ENCODE results near the gene EFCAB5. TPM values are rescaled to one million over a fixed set of nuclear protein-coding genes. Genes with fewer than 3 reads are reported as not detected.

EFCAB5 gene
- polyA plus RNA-seq, 1 of the 3 experiments (the other 2 are of a cell fraction), result 0.05 TPM

DNA sequence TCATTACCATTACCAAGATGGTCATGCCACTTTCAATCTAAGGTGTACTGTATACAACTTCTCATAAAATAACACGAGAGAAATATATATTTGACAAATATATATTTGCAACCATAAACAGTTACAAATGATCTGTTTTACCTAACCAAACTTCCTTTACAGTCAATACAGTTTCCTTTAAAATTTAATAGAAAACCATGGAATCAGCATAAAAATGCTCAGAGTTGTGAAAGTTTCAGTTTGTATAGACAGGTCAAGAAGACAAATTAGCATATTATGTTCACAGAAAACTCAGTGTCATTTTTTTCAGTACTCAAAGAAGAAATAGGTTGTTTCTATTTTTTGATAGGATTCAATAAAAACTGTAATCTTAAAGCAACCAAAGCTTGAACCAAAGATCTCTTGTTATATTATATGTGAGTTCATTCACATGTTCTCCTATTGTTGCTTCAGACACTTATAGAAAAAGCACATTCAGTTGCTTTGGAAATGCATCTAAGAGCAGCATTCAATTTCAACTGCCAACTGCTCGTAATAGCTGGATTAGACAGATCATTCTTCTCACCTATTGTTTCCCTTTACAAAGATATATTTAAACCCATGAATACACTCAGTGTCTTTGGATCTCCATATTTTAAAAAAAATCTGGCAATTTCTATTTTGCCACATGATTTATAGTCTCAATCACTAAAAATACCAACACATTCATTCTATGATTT, 26.5 kb upstream of the EFCAB5 start (continued):
- TF ChIP-seq FOXJ3 (CRISPR knock-in tag; IDR thresholded peaks at IDR 0.05) (no peak), SMC3 (IDR thresholded peaks at IDR 0.05; ENCODE audit: low read depth, low read length) (no peak), TEAD4 (IDR thresholded peaks at IDR 0.05; ENCODE audit: borderline replicate concordance, insufficient read depth) (no peak), RFX5 (IDR thresholded peaks at IDR 0.05; ENCODE audit: low read length) (no peak)
- TF ChIP-seq, protein P1, sequence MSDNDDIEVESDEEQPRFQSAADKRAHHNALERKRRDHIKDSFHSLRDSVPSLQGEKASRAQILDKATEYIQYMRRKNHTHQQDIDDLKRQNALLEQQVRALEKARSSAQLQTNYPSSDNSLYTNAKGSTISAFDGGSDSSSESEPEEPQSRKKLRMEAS (IDR thresholded peaks at IDR 0.05; ENCODE audit: low read depth), result no peak
- TF ChIP-seq, protein P2, sequence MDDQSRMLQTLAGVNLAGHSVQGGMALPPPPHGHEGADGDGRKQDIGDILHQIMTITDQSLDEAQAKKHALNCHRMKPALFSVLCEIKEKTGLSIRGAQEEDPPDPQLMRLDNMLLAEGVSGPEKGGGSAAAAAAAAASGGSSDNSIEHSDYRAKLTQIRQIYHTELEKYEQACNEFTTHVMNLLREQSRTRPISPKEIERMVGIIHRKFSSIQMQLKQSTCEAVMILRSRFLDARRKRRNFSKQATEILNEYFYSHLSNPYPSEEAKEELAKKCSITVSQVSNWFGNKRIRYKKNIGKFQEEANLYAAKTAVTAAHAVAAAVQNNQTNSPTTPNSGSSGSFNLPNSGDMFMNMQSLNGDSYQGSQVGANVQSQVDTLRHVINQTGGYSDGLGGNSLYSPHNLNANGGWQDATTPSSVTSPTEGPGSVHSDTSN (IDR thresholded peaks at IDR 0.05), result no peak

DNA sequence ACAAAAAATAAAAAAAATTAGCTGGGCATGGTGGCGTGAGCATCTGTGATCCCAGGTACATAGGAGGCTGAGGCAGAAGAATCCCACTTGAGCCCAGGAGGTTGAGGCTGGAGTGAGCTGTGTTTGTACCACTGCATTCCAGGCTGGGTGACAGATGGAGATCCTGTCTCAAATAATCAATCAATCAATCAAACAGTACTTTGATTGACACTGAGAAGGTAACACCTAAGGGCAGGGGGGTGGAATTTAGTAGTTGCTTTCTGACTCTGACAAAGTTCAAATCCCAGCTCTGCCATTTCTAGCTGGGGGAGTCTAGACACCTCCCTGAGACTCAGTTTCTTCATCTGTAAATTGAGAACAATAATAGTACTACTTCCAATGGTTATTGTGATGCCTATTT, 23.4 kb upstream of the EFCAB5 start:
- TF ChIP-seq EP300 (IDR thresholded peaks at IDR 0.05; ENCODE audit: borderline replicate concordance in 1 of 2, low read depth in 1 of 2, low read length in 1 of 2) (no peak), TAF1 (IDR thresholded peaks at IDR 0.05; ENCODE audit: borderline replicate concordance, low read depth, low read length) (no peak), ELF1 (IDR thresholded peaks at IDR 0.05) (no peak), RXRA (IDR thresholded peaks at IDR 0.05; ENCODE audit: borderline replicate concordance, low read depth) (no peak), FOSL2 (IDR thresholded peaks at IDR 0.05; ENCODE audit: borderline replicate concordance, low read depth) (no peak), FOXJ3 (CRISPR knock-in tag; IDR thresholded peaks at IDR 0.05) (no peak), CHD2 (IDR thresholded peaks at IDR 0.05; ENCODE audit: low read length, partially characterized antibody) (no peak), RCOR1 (IDR thresholded peaks at IDR 0.05; ENCODE audit: low read length) (no peak)
- TF ChIP-seq, protein P1 (IDR thresholded peaks at IDR 0.05; ENCODE audit: low read depth), result no peak
- TF ChIP-seq, protein P3, sequence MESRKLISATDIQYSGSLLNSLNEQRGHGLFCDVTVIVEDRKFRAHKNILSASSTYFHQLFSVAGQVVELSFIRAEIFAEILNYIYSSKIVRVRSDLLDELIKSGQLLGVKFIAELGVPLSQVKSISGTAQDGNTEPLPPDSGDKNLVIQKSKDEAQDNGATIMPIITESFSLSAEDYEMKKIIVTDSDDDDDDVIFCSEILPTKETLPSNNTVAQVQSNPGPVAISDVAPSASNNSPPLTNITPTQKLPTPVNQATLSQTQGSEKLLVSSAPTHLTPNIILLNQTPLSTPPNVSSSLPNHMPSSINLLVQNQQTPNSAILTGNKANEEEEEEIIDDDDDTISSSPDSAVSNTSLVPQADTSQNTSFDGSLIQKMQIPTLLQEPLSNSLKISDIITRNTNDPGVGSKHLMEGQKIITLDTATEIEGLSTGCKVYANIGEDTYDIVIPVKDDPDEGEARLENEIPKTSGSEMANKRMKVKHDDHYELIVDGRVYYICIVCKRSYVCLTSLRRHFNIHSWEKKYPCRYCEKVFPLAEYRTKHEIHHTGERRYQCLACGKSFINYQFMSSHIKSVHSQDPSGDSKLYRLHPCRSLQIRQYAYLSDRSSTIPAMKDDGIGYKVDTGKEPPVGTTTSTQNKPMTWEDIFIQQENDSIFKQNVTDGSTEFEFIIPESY (IDR thresholded peaks at IDR 0.05; ENCODE audit: borderline replicate concordance, low read depth), result no peak
- TF ChIP-seq, protein P4, sequence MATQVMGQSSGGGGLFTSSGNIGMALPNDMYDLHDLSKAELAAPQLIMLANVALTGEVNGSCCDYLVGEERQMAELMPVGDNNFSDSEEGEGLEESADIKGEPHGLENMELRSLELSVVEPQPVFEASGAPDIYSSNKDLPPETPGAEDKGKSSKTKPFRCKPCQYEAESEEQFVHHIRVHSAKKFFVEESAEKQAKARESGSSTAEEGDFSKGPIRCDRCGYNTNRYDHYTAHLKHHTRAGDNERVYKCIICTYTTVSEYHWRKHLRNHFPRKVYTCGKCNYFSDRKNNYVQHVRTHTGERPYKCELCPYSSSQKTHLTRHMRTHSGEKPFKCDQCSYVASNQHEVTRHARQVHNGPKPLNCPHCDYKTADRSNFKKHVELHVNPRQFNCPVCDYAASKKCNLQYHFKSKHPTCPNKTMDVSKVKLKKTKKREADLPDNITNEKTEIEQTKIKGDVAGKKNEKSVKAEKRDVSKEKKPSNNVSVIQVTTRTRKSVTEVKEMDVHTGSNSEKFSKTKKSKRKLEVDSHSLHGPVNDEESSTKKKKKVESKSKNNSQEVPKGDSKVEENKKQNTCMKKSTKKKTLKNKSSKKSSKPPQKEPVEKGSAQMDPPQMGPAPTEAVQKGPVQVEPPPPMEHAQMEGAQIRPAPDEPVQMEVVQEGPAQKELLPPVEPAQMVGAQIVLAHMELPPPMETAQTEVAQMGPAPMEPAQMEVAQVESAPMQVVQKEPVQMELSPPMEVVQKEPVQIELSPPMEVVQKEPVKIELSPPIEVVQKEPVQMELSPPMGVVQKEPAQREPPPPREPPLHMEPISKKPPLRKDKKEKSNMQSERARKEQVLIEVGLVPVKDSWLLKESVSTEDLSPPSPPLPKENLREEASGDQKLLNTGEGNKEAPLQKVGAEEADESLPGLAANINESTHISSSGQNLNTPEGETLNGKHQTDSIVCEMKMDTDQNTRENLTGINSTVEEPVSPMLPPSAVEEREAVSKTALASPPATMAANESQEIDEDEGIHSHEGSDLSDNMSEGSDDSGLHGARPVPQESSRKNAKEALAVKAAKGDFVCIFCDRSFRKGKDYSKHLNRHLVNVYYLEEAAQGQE (IDR thresholded peaks at IDR 0.05; ENCODE audit: low read depth, low read length), result no peak
- ChIA-PET POLR2A (no interaction called here), CTCF (interaction anchor here (1.1 to 3.6 kb wide), 2 partner anchors 13 to 279 kb away, joined by 3 to 21 read pairs; partner anchors contain the start of gene SSH2)
- Histone ChIP-seq H3K4me2 (no peak overlapping the region), H3K9me3 (no peaks in the 10 kb centered on the region), H3K79me2 (ENCODE audit: insufficient read depth) (peaks cover 74% of the 10 kb centered on the region), H3K4me1 (ENCODE audit: control insufficient read depth in 1 of 2, insufficient read depth in 2 of 2, low read depth in 1 of 2, low read length in 1 of 2) (peaks cover 2 to 11% of the 10 kb centered on the region in 2 experiments; a peak in 2 of 4 replicates), H4K20me1 (ENCODE audit: insufficient read depth) (no peaks in the 10 kb centered on the region), H3K9ac (no peak overlapping the region), H3K4me3 (ENCODE audit: low read depth in 2 of 2, low read length in 1 of 2) (no peak overlapping the region), H3K27me3 (ENCODE audit: insufficient read depth) (no peaks in the 10 kb centered on the region), H3K27ac (ENCODE audit: low read depth in 2 of 2, low read length in 1 of 2) (no peak overlapping the region; a peak in 1 of 4 replicates), H3F3A (replicated peaks; ENCODE audit: insufficient read depth) (peaks cover 18% of the 10 kb centered on the region), H3K9me2 (no peaks in the 10 kb centered on the region), H3K36me3 (replicated peaks in 1 of 2; ENCODE audit: control insufficient read depth in 1 of 2, insufficient read depth in 2 of 2, low read length in 1 of 2) (no peaks in the 10 kb centered on the region), H2AFZ (ENCODE audit: low read depth) (no peak overlapping the region)
- WGBS (ENCODE audit: low lambda C conversion rate), result 88% methylated on average over 1 of the region's 1 CpG
- DNase-seq, result no peak
